Liver (tissue), 9 donors: Measurements from ENCODE around the gene CNMD. TPM values are rescaled to one million over a fixed set of nuclear protein-coding genes. Genes with fewer than 3 reads are reported as not detected.

Source experiments
- DNase-seq: peaks from one replicate; pipeline ENCODE4 v3.0.0-alpha.2; 2017; ENCODE audit warnings: low spot score
- H3K27ac ChIP-seq, 2 donors: one replicate each; pipeline ENCODE4 v1.7.0; 2013; ENCODE audit warnings: inconsistent platforms in 2 of 2, low read length in 2 of 2, control low read depth in 1 of 2, low read depth in 1 of 2, mild to moderate bottlenecking in 1 of 2
- H3K27me3 ChIP-seq, 4 donors: one replicate each; pipeline versions ENCODE4 v1.6.1 to v1.7.0; 2013; ENCODE audit warnings: low read length in 3 of 4, inconsistent platforms in 1 of 4, mild to moderate bottlenecking in 1 of 4, moderate library complexity in 1 of 4; ENCODE audit not compliant: control insufficient read depth in 4 of 4, insufficient read depth in 4 of 4
- H3K36me3 ChIP-seq, 4 donors: one replicate each; pipeline versions ENCODE4 v1.6.1 to v1.7.0; 2013; ENCODE audit warnings: low read length in 3 of 4, mild to moderate bottlenecking in 3 of 4, low read depth in 1 of 4, moderate library complexity in 1 of 4; ENCODE audit not compliant: control insufficient read depth in 4 of 4, insufficient read depth in 3 of 4
- H3K4me1 ChIP-seq, 4 donors: one replicate each; pipeline versions ENCODE4 v1.6.1 to v1.7.0; 2013; ENCODE audit warnings: low read length in 3 of 4, mild to moderate bottlenecking in 3 of 4, moderate library complexity in 1 of 4; ENCODE audit not compliant: control insufficient read depth in 4 of 4, insufficient read depth in 4 of 4
- H3K4me3 ChIP-seq, 3 donors: one replicate each; pipeline versions ENCODE4 v1.6.1 to v1.7.0; 2013; ENCODE audit warnings: low read length in 3 of 3, control low read depth in 1 of 3, low read depth in 1 of 3, mild to moderate bottlenecking in 1 of 3
- H3K9ac ChIP-seq, 2 donors: one replicate each; pipeline ENCODE4 v1.7.0; 2013; ENCODE audit warnings: low read length in 2 of 2, mild to moderate bottlenecking in 2 of 2, moderate library complexity in 2 of 2, control low read depth in 1 of 2, low read depth in 1 of 2
- H3K9me3 ChIP-seq, 4 donors: one replicate each; pipeline versions ENCODE4 v1.6.1 to v1.7.0; 2013; ENCODE audit warnings: low read length in 3 of 4; ENCODE audit not compliant: control insufficient read depth in 4 of 4
- ATF3 ChIP-seq: IDR thresholded peaks from 2 replicates; pipeline ENCODE4 v1.6.1; 2016; ENCODE audit warnings: antibody characterized with exemption
- CTCF ChIP-seq: fragments of 150-350 bp; IDR thresholded peaks from 2 replicates; pipeline ENCODE4 v1.5.1; 2017; ENCODE audit warnings: improper control_type of control experiment, low read depth, low read length; ENCODE audit not compliant: missing input control
- EGR1 ChIP-seq, 2 donors: IDR thresholded peaks; 2 replicates each; pipeline ENCODE4 v1.6.1; 2016 to 2018; ENCODE audit warnings: antibody characterized with exemption in 2 of 2, low read depth in 2 of 2
- FOXA1 ChIP-seq: IDR thresholded peaks from 2 replicates; pipeline ENCODE4 v1.6.1; 2016; ENCODE audit warnings: antibody characterized with exemption
- FOXA2 ChIP-seq: IDR thresholded peaks from 2 replicates; pipeline ENCODE4 v1.6.1; 2016; ENCODE audit warnings: antibody characterized with exemption
- GABPA ChIP-seq, 2 donors: IDR thresholded peaks in 1 of 2; conservative IDR thresholded peaks in 1 of 2; 2 replicates each; pipeline ENCODE4 v1.6.1; 2016; ENCODE audit warnings: antibody characterized with exemption in 2 of 2, mild to moderate bottlenecking in 1 of 2, moderate library complexity in 1 of 2
- HNF4A ChIP-seq, 2 donors: conservative IDR thresholded peaks; 2 replicates each; pipeline ENCODE4 v1.6.1; 2016; ENCODE audit warnings: antibody characterized with exemption in 2 of 2, mild to moderate bottlenecking in 2 of 2
- HNF4G ChIP-seq: IDR thresholded peaks from 2 replicates; pipeline ENCODE4 v1.6.1; 2016; ENCODE audit warnings: antibody characterized with exemption
- JUND ChIP-seq, 2 donors: IDR thresholded peaks; 2 replicates each; pipeline ENCODE4 v1.6.1; 2016; ENCODE audit warnings: antibody characterized with exemption in 2 of 2
- MAX ChIP-seq: IDR thresholded peaks from 2 replicates; pipeline ENCODE4 v1.6.1; 2016; ENCODE audit warnings: antibody characterized with exemption
- NR2F2 ChIP-seq: IDR thresholded peaks from 2 replicates; pipeline ENCODE4 v1.6.1; 2016; ENCODE audit warnings: antibody characterized with exemption
- RAD21 ChIP-seq, 2 donors: IDR thresholded peaks; 2 replicates each; pipeline ENCODE4 v1.6.1; 2016; ENCODE audit warnings: antibody characterized with exemption in 2 of 2, mild to moderate bottlenecking in 2 of 2
- REST ChIP-seq: IDR thresholded peaks from 2 replicates; pipeline ENCODE4 v1.6.1; 2016; ENCODE audit warnings: antibody characterized with exemption, mild to moderate bottlenecking
- RXRA ChIP-seq, 2 donors: IDR thresholded peaks; 2 replicates each; pipeline ENCODE4 v1.6.1; 2017 to 2018; ENCODE audit warnings: antibody characterized with exemption in 2 of 2, mild to moderate bottlenecking in 1 of 2
- SP1 ChIP-seq: IDR thresholded peaks from 2 replicates; pipeline ENCODE4 v1.6.1; 2018; ENCODE audit warnings: antibody characterized with exemption, mild to moderate bottlenecking
- TAF1 ChIP-seq: conservative IDR thresholded peaks from 2 replicates; pipeline ENCODE4 v1.6.1; 2016; ENCODE audit warnings: antibody characterized with exemption, mild to moderate bottlenecking
- YY1 ChIP-seq: IDR thresholded peaks from 2 replicates; pipeline ENCODE4 v1.6.1; 2016; ENCODE audit warnings: antibody characterized with exemption, mild to moderate bottlenecking
- ZBTB33 ChIP-seq: IDR thresholded peaks from 2 replicates; pipeline ENCODE4 v1.6.1; 2016; ENCODE audit warnings: antibody characterized with exemption
- WGBS: extraction: QIAGEN DNeasy Blood & Tissue Kit; methylation state at CpG from one replicate; pipeline ENCODE4 v1.1.7; 2013; 5-methylcytosine and 5-hydroxymethylcytosine counted together
- polyA plus RNA-seq, 2 donors: library from polyadenylated mRNA; stranded (reverse) in 1 of 2; unstranded in 1 of 2; fragments of 200-250 nt in 1 of 2; fragments of >200 nt in 1 of 2; fragmentation: Nextera tagmentation in 1 of 2; extraction: Ambion mirVana in 1 of 2; gene quantifications; one replicate each; pipeline versions ENCODE4 v1.2.1 to v1.2.3, GENCODE V29; 2013 to 2015
- total RNA-seq, 2 donors: library from RNA; depleted of rRNA; stranded (reverse); fragments of >200 nt; gene quantifications; one replicate each; pipeline ENCODE4 v1.2.3, GENCODE V29; 2014
- donor health status: healthy.
- donor health status: healthy.
- donor health status: healthy.
- donor health status: healthy.
- donor health status: healthy.

CNMD gene
- total and polyA plus RNA-seq, 4 donors: not detected

GRCh38 chr13:52787235-52787634, 47.6 kb upstream of the CNMD start:
- no peak for TF ChIP-seq HNF4A (conservative IDR thresholded peaks at IDR 0.05)
- no peak for TF ChIP-seq HNF4G
- no peak for TF ChIP-seq JUND (IDR thresholded peaks at IDR 0.05)
- no peak for TF ChIP-seq REST
- TF ChIP-seq FOXA2: no peak
- no peak for TF ChIP-seq GABPA (IDR thresholded peaks at IDR 0.05 in 1 of 2, conservative IDR thresholded peaks at IDR 0.05 in 1 of 2)
- TF ChIP-seq EGR1 (IDR thresholded peaks at IDR 0.05; ENCODE audit: low read depth in 2 of 2): no peak
- no peak for TF ChIP-seq SP1
- TF ChIP-seq NR2F2: no peak
- TF ChIP-seq RXRA (IDR thresholded peaks at IDR 0.05): no peak
- no peak for TF ChIP-seq MAX
- TF ChIP-seq ZBTB33: no peak
- no peak for TF ChIP-seq RAD21 (IDR thresholded peaks at IDR 0.05)
- no peak for TF ChIP-seq CTCF
- TF ChIP-seq FOXA1: no peak
- H3K27ac ChIP-seq: no peak overlapping the region
- H3K4me3 ChIP-seq: no peak overlapping the region
- H3K4me1 ChIP-seq: no peaks in the 10 kb centered on the region
- no peak overlapping the region for H3K9ac ChIP-seq
- 64% methylated on average over 2 of the region's 2 CpGs for WGBS
- no peaks in the 10 kb centered on the region for H3K27me3 ChIP-seq
- no peak for DNase-seq
- H3K9me3 ChIP-seq: no peaks in the 10 kb centered on the region
- no peaks in the 10 kb centered on the region for H3K36me3 ChIP-seq

- Histone ChIP-seq H3K27me3 (no peaks in the 10 kb centered on the region), H3K4me3 (no peak overlapping the region), H3K9ac (no peak overlapping the region), H3K9me3 (no peaks in the 10 kb centered on the region), H3K27ac (no peak overlapping the region), H3K36me3 (no peaks in the 10 kb centered on the region), H3K4me1 (no peaks in the 10 kb centered on the region)
- no peak for TF ChIP-seq GABPA (IDR thresholded peaks at IDR 0.05 in 1 of 2, conservative IDR thresholded peaks at IDR 0.05 in 1 of 2)
- TF ChIP-seq SP1: no peak
- TF ChIP-seq ATF3: no peak
- no peak for TF ChIP-seq HNF4G
- TF ChIP-seq TAF1: no peak
- TF ChIP-seq RXRA (IDR thresholded peaks at IDR 0.05): no peak
- TF ChIP-seq FOXA2: no peak
- no peak for TF ChIP-seq RAD21 (IDR thresholded peaks at IDR 0.05)
- TF ChIP-seq EGR1 (IDR thresholded peaks at IDR 0.05; ENCODE audit: low read depth in 2 of 2): no peak
- no peak for TF ChIP-seq JUND (IDR thresholded peaks at IDR 0.05)
- TF ChIP-seq YY1: no peak
- TF ChIP-seq MAX: no peak
- TF ChIP-seq REST: no peak
- no peak for TF ChIP-seq NR2F2
- TF ChIP-seq HNF4A (conservative IDR thresholded peaks at IDR 0.05): no peak
- WGBS: 66% methylated on average over 3 of the region's 3 CpGs
- DNase-seq: no peak
These were observed 47.1 kb upstream of the CNMD start for GRCh38 chr13:52786766-52787165.
